HEK293 (cell line): ENCODE data around the gene NANOS2.

ENCODE experiments used
- CTCF ChIP-seq: fragments of 450-650 bp; formaldehyde crosslinking; IDR thresholded peaks from 2 replicates; pipeline ENCODE4 v1.5.1; 2016; ENCODE audit warnings: missing biosample characterization, missing genetic modification characterization
- ZNF148 ChIP-seq: fragments of 450-650 bp; formaldehyde crosslinking; IDR thresholded peaks from 2 replicates; pipeline ENCODE4 v1.5.0; 2017; ENCODE audit warnings: missing biosample characterization, missing genetic modification characterization, borderline replicate concordance
- ZNF155 ChIP-seq: fragments of 450-650 bp; formaldehyde crosslinking; IDR thresholded peaks from 2 replicates; pipeline ENCODE4 v1.5.1; 2016; ENCODE audit warnings: missing biosample characterization, missing genetic modification characterization
- ZNF530 ChIP-seq: fragments of 450-650 bp; formaldehyde crosslinking; IDR thresholded peaks from 2 replicates; pipeline ENCODE4 v1.5.1; 2016; ENCODE audit warnings: low read depth, missing biosample characterization, missing genetic modification characterization
- ZNF776 ChIP-seq: fragments of 450-650 bp; formaldehyde crosslinking; IDR thresholded peaks from 2 replicates; pipeline ENCODE4 v1.5.0; 2017; ENCODE audit warnings: missing biosample characterization, missing genetic modification characterization, borderline replicate concordance

DNA sequence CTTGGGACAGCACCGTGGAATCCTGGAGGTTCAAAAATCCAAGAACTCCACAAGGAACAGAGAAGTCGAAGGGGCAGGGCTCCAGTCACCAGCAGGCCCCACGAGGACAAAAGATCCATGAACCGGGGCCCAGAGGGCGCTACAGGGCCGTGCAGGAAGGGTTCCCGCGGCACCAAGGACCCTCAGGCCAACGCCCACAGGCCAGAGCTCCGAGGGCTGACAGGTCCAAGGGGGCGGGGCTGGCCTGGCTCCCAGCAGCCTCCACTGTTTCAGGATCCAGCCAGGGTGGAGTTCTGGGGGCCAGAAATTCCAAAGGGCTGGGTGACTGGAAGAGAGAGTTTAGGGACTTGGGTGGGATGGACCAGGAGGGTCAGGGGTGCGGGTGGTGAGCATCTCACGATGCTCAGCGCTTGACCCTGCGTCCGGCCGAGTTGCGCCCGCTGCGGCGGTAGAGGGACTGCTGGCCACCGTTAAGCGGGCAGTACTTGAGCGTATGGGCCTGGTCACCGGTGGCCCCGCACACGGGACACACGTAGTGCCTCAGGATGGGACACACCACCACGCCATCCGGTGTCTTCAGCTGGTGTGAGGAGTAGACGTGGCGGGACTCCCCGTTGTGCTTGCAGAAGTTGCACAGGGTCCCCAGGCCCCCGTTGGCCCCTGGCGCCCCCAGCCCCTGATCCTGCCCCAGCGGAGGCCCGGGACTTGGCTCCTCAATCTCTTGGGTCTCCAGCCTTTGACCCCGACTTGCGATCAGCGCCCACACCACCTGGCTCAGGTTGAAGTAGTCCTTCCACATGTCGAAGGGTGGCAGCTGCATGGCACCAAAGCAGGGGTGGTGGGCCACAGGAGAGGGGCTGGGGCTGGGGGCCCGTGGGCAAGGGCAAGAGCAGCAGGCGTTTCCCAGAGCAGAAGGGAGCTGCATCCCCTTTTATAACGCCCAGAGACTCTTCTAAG is at the start of gene NANOS2:
- TF ChIP-seq CTCF (tag by site-specific recombination) (no peak), ZNF776 (tag by site-specific recombination) (no peak), ZNF530 (tag by site-specific recombination) (no peak), ZNF155 (tag by site-specific recombination) (no peak), ZNF148 (tag by site-specific recombination) (no peak)
